ENCODE results near the gene ITPK1. TPM values are rescaled to one million over a fixed set of nuclear protein-coding genes. Genes with fewer than 3 reads are reported as not detected.

The ITPK1 gene
- total RNA-seq, 1 experiment from 2014 or later = 75.1 TPM

- peak; percentile 66 for DNase-seq
- Histone ChIP-seq H3K4me3 (ENCODE audit: insufficient read depth, low read depth, low read length) (no peak overlapping the region), H3K27me3 (ENCODE audit: control insufficient read depth, insufficient read depth, low read length) (no peaks in the 10 kb centered on the region), H3K36me3 (replicated peaks; ENCODE audit: control insufficient read depth, insufficient read depth, low read length) (no peaks in the 10 kb centered on the region)
Observed at GRCh38 chr14:93086441-93087055, 29.2 kb downstream of the ITPK1 start.

- DNase-seq = peak; percentile 84
- H3K4me3 ChIP-seq (ENCODE audit: insufficient read depth, low read depth, low read length) = no peak overlapping the region
- no peaks in the 10 kb centered on the region for H3K27me3 ChIP-seq (ENCODE audit: control insufficient read depth, insufficient read depth, low read length)
- H3K36me3 ChIP-seq (replicated peaks; ENCODE audit: control insufficient read depth, insufficient read depth, low read length) = no peaks in the 10 kb centered on the region
Observed at GRCh38 chr14:93085911-93086310, 29.8 kb downstream of the ITPK1 start.

- no peaks in the 10 kb centered on the region for H3K36me3 ChIP-seq (replicated peaks; ENCODE audit: control insufficient read depth, insufficient read depth, low read length)
- H3K4me3 ChIP-seq (ENCODE audit: insufficient read depth, low read depth, low read length) = no peak overlapping the region
- no peak for DNase-seq
- no peaks in the 10 kb centered on the region for H3K27me3 ChIP-seq (ENCODE audit: control insufficient read depth, insufficient read depth, low read length)
Observed at GRCh38 chr14:93084866-93085857, 30.6 kb downstream of the ITPK1 start.

GRCh38 chr14:93084402-93084801, 31.3 kb downstream of the ITPK1 start:
- no peaks in the 10 kb centered on the region for H3K27me3 ChIP-seq (ENCODE audit: control insufficient read depth, insufficient read depth, low read length)
- no peak for DNase-seq
- H3K36me3 ChIP-seq (replicated peaks; ENCODE audit: control insufficient read depth, insufficient read depth, low read length) = no peaks in the 10 kb centered on the region
- no peak overlapping the region for H3K4me3 ChIP-seq (ENCODE audit: insufficient read depth, low read depth, low read length)

GRCh38 chr14:93083917-93084316, 31.8 kb downstream of the ITPK1 start:
- Histone ChIP-seq H3K4me3 (ENCODE audit: insufficient read depth, low read depth, low read length) (no peak overlapping the region), H3K27me3 (ENCODE audit: control insufficient read depth, insufficient read depth, low read length) (no peaks in the 10 kb centered on the region), H3K36me3 (replicated peaks; ENCODE audit: control insufficient read depth, insufficient read depth, low read length) (no peaks in the 10 kb centered on the region)
- DNase-seq = no peak

- Histone ChIP-seq H3K27me3 (ENCODE audit: control insufficient read depth, insufficient read depth, low read length) (no peaks in the 10 kb centered on the region), H3K36me3 (replicated peaks; ENCODE audit: control insufficient read depth, insufficient read depth, low read length) (no peaks in the 10 kb centered on the region), H3K4me3 (ENCODE audit: insufficient read depth, low read depth, low read length) (no peak overlapping the region)
- no peak for DNase-seq
Observed at GRCh38 chr14:93082576-93083001, 33.1 kb downstream of the ITPK1 start.

- H3K36me3 ChIP-seq (replicated peaks; ENCODE audit: control insufficient read depth, insufficient read depth, low read length) = no peaks in the 10 kb centered on the region
- no peak overlapping the region for H3K4me3 ChIP-seq (ENCODE audit: insufficient read depth, low read depth, low read length)
- no peak for DNase-seq
- H3K27me3 ChIP-seq (ENCODE audit: control insufficient read depth, insufficient read depth, low read length) = no peaks in the 10 kb centered on the region
Observed at GRCh38 chr14:93081876-93082570, 33.7 kb downstream of the ITPK1 start.

- DNase-seq = no peak
- H3K36me3 ChIP-seq (replicated peaks; ENCODE audit: control insufficient read depth, insufficient read depth, low read length) = no peaks in the 10 kb centered on the region
- no peaks in the 10 kb centered on the region for H3K27me3 ChIP-seq (ENCODE audit: control insufficient read depth, insufficient read depth, low read length)
- no peak overlapping the region for H3K4me3 ChIP-seq (ENCODE audit: insufficient read depth, low read depth, low read length)
Observed at GRCh38 chr14:93079865-93080403, 35.8 kb downstream of the ITPK1 start.

- Histone ChIP-seq H3K27me3 (ENCODE audit: control insufficient read depth, insufficient read depth, low read length) (no peaks in the 10 kb centered on the region), H3K36me3 (replicated peaks; ENCODE audit: control insufficient read depth, insufficient read depth, low read length) (no peaks in the 10 kb centered on the region), H3K4me3 (ENCODE audit: insufficient read depth, low read depth, low read length) (no peak overlapping the region)
- no peak for DNase-seq
Observed at GRCh38 chr14:93079321-93079720, 36.4 kb downstream of the ITPK1 start.

- Histone ChIP-seq H3K27me3 (ENCODE audit: control insufficient read depth, insufficient read depth, low read length) (no peaks in the 10 kb centered on the region), H3K4me3 (ENCODE audit: insufficient read depth, low read depth, low read length) (no peak overlapping the region), H3K36me3 (replicated peaks; ENCODE audit: control insufficient read depth, insufficient read depth, low read length) (no peaks in the 10 kb centered on the region)
- DNase-seq = no peak
Observed at GRCh38 chr14:93078870-93079269, 36.9 kb downstream of the ITPK1 start.

- no peak overlapping the region for H3K4me3 ChIP-seq (ENCODE audit: insufficient read depth, low read depth, low read length)
- no peak for DNase-seq
- H3K27me3 ChIP-seq (ENCODE audit: control insufficient read depth, insufficient read depth, low read length) = no peaks in the 10 kb centered on the region
- H3K36me3 ChIP-seq (replicated peaks; ENCODE audit: control insufficient read depth, insufficient read depth, low read length) = no peaks in the 10 kb centered on the region
Observed at GRCh38 chr14:93076755-93077154, 39.0 kb downstream of the ITPK1 start.

- Histone ChIP-seq H3K4me3 (ENCODE audit: insufficient read depth, low read depth, low read length) (no peak overlapping the region), H3K36me3 (replicated peaks; ENCODE audit: control insufficient read depth, insufficient read depth, low read length) (no peaks in the 10 kb centered on the region; the same call in 1 of the 2 replicates), H3K27me3 (ENCODE audit: control insufficient read depth, insufficient read depth, low read length) (no peaks in the 10 kb centered on the region)
- no peak for DNase-seq
Observed at GRCh38 chr14:93075891-93076290, 39.8 kb downstream of the ITPK1 start.

- Histone ChIP-seq H3K4me3 (ENCODE audit: insufficient read depth, low read depth, low read length) (no peak overlapping the region), H3K36me3 (replicated peaks; ENCODE audit: control insufficient read depth, insufficient read depth, low read length) (no peaks in the 10 kb centered on the region; the same call in 1 of the 2 replicates), H3K27me3 (ENCODE audit: control insufficient read depth, insufficient read depth, low read length) (no peaks in the 10 kb centered on the region)
- DNase-seq = no peak
Observed at GRCh38 chr14:93073910-93074769, 41.6 kb downstream of the ITPK1 start.

GRCh38 chr14:93073358-93073707, 42.4 kb downstream of the ITPK1 start:
- no peak for DNase-seq
- Histone ChIP-seq H3K36me3 (replicated peaks; ENCODE audit: control insufficient read depth, insufficient read depth, low read length) (no peaks in the 10 kb centered on the region; the same call in 1 of the 2 replicates), H3K27me3 (ENCODE audit: control insufficient read depth, insufficient read depth, low read length) (no peaks in the 10 kb centered on the region), H3K4me3 (ENCODE audit: insufficient read depth, low read depth, low read length) (no peak overlapping the region)
